ENCODE data around the gene PCDHB2.
"Not testable (repeated sequence)": the region's sequence is repeated elsewhere in the genome, so short reads cannot be mapped to it uniquely, and the experiment has no call there.

The PCDHB2 gene

GRCh38 chr5:141127305-141127704 lies 32.9 kb downstream of the PCDHB2 start:
- H3K4me2 ChIP-seq (ENCODE audit: insufficient read depth, low read length) = no peak overlapping the region
- no peaks in the 10 kb centered on the region for H3K36me3 ChIP-seq (ENCODE audit: insufficient read depth, low read length)
- no peak for DNase-seq
- H3K27me3 ChIP-seq (ENCODE audit: insufficient read depth, low read length, poor library complexity) = no peaks in the 10 kb centered on the region
- H2AFZ ChIP-seq (ENCODE audit: low read depth, low read length) = no peak overlapping the region
- H4K20me1 ChIP-seq (ENCODE audit: insufficient read depth, low read length) = no peaks in the 10 kb centered on the region
- no peak overlapping the region for H3K9ac ChIP-seq (ENCODE audit: low read depth, low read length)
- no peak overlapping the region for H3K27ac ChIP-seq (ENCODE audit: low read length)
- no peaks in the 10 kb centered on the region for H3K4me1 ChIP-seq (ENCODE audit: insufficient read depth, low read length)
- no peak overlapping the region for H3K4me3 ChIP-seq (ENCODE audit: low read depth in 1 of 2, low read length in 2 of 2)
- H3K9me3 ChIP-seq (ENCODE audit: insufficient read depth, low read length, severe bottlenecking) = no peaks in the 10 kb centered on the region
- TF ChIP-seq, protein P1, sequence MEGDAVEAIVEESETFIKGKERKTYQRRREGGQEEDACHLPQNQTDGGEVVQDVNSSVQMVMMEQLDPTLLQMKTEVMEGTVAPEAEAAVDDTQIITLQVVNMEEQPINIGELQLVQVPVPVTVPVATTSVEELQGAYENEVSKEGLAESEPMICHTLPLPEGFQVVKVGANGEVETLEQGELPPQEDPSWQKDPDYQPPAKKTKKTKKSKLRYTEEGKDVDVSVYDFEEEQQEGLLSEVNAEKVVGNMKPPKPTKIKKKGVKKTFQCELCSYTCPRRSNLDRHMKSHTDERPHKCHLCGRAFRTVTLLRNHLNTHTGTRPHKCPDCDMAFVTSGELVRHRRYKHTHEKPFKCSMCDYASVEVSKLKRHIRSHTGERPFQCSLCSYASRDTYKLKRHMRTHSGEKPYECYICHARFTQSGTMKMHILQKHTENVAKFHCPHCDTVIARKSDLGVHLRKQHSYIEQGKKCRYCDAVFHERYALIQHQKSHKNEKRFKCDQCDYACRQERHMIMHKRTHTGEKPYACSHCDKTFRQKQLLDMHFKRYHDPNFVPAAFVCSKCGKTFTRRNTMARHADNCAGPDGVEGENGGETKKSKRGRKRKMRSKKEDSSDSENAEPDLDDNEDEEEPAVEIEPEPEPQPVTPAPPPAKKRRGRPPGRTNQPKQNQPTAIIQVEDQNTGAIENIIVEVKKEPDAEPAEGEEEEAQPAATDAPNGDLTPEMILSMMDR (IDR thresholded peaks at IDR 0.05; ENCODE audit: borderline replicate concordance, extremely low read depth, low read length, poor library complexity, severe bottlenecking) = no peak
- TF ChIP-seq EZH2 (IDR thresholded peaks at IDR 0.05; ENCODE audit: borderline replicate concordance, low read depth, low read length, severe bottlenecking) = no peak
- no peaks in the 10 kb centered on the region for H3K79me2 ChIP-seq (ENCODE audit: insufficient read depth, low read length)
- ATAC-seq (ENCODE audit: insufficient read depth, low read depth) = no peak

GRCh38 chr5:141135030-141135717 lies 40.8 kb downstream of the PCDHB2 start, which contains the start of gene PCDHB5:
PCDHB5 (plus strand) TSS chr5:141135206; CDS start chr5:141135435, 229 bp downstream.
- ATAC-seq (ENCODE audit: insufficient read depth, low read depth) = no peak
- Histone ChIP-seq H3K27me3 (ENCODE audit: insufficient read depth, low read length, poor library complexity) (no peaks in the 10 kb centered on the region), H3K79me2 (ENCODE audit: insufficient read depth, low read length) (no peaks in the 10 kb centered on the region), H3K9ac (ENCODE audit: low read depth, low read length) (no peak within 1 kb of the TSS), H3K36me3 (ENCODE audit: insufficient read depth, low read length) (no peaks in the 10 kb centered on the region), H3K4me1 (ENCODE audit: insufficient read depth, low read length) (no peaks in the 10 kb centered on the region), H3K9me3 (ENCODE audit: insufficient read depth, low read length, severe bottlenecking) (peaks cover 5% of the 10 kb centered on the region), H3K27ac (ENCODE audit: low read length) (no peak within 1 kb of the TSS), H3K4me3 (ENCODE audit: low read depth in 1 of 2, low read length in 2 of 2) (no peak within 1 kb of the TSS), H2AFZ (ENCODE audit: low read depth, low read length) (no peak within 1 kb of the TSS), H4K20me1 (ENCODE audit: insufficient read depth, low read length) (no peaks in the 10 kb centered on the region), H3K4me2 (ENCODE audit: insufficient read depth, low read length) (no peak within 1 kb of the TSS)
- DNase-seq = no peak
- TF ChIP-seq, protein P1 (IDR thresholded peaks at IDR 0.05; ENCODE audit: borderline replicate concordance, extremely low read depth, low read length, poor library complexity, severe bottlenecking) = no peak
- TF ChIP-seq EZH2 (IDR thresholded peaks at IDR 0.05; ENCODE audit: borderline replicate concordance, low read depth, low read length, severe bottlenecking) = no peak

DNA sequence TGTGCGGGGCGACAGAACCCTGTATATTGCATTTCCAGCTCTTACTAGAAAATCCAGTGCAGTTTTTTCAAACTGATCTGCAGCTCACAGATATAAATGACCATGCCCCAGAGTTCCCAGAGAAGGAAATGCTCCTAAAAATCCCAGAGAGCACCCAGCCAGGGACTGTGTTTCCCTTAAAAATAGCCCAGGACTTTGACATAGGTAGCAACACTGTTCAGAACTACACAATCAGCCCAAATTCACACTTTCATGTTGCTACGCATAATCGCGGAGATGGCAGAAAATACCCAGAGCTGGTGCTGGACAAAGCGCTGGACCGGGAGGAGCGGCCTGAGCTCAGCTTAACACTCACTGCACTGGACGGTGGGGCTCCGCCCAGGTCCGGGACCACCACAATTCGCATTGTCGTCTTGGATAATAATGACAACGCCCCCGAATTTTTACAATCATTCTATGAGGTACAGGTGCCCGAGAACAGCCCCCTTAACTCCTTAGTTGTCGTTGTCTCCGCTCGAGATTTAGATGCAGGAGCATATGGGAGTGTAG lies 41.4 kb downstream of the PCDHB2 start:
- Histone ChIP-seq H3K79me2 (ENCODE audit: insufficient read depth, low read length) (no peaks in the 10 kb centered on the region), H3K4me2 (ENCODE audit: insufficient read depth, low read length) (no peak overlapping the region), H3K27me3 (ENCODE audit: insufficient read depth, low read length, poor library complexity) (no peaks in the 10 kb centered on the region), H3K4me1 (ENCODE audit: insufficient read depth, low read length) (no peaks in the 10 kb centered on the region), H4K20me1 (ENCODE audit: insufficient read depth, low read length) (no peaks in the 10 kb centered on the region), H3K4me3 (ENCODE audit: low read depth in 1 of 2, low read length in 2 of 2) (no peak overlapping the region), H3K27ac (ENCODE audit: low read length) (no peak overlapping the region), H3K36me3 (ENCODE audit: insufficient read depth, low read length) (no peaks in the 10 kb centered on the region), H2AFZ (ENCODE audit: low read depth, low read length) (no peak overlapping the region), H3K9me3 (ENCODE audit: insufficient read depth, low read length, severe bottlenecking) (peaks cover 5% of the 10 kb centered on the region), H3K9ac (ENCODE audit: low read depth, low read length) (no peak overlapping the region)
- TF ChIP-seq, protein P1 (IDR thresholded peaks at IDR 0.05; ENCODE audit: borderline replicate concordance, extremely low read depth, low read length, poor library complexity, severe bottlenecking) = no peak
- TF ChIP-seq EZH2 (IDR thresholded peaks at IDR 0.05; ENCODE audit: borderline replicate concordance, low read depth, low read length, severe bottlenecking) = no peak
- no peak for ATAC-seq (ENCODE audit: insufficient read depth, low read depth)
- no peak for DNase-seq

DNA sequence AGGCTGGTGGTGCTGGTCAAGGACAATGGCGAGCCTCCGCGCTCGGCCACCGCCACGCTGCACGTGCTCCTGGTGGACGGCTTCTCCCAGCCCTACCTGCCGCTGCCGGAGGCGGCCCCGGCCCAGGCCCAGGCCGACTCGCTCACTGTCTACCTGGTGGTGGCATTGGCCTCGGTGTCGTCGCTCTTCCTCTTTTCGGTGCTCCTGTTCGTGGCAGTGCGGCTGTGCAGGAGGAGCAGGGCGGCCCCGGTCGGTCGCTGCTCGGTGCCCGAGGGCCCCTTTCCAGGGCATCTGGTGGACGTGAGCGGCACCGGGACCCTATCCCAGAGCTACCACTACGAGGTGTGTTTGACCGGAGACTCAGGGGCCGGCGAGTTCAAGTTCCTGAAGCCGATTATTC lies 42.9 kb downstream of the PCDHB2 start:
- H3K27me3 ChIP-seq (ENCODE audit: insufficient read depth, low read length, poor library complexity); DNase-seq; ATAC-seq (ENCODE audit: insufficient read depth, low read depth); H3K9me3 ChIP-seq (ENCODE audit: insufficient read depth, low read length, severe bottlenecking); H3K4me2 ChIP-seq (ENCODE audit: insufficient read depth, low read length); H4K20me1 ChIP-seq (ENCODE audit: insufficient read depth, low read length); H3K27ac ChIP-seq (ENCODE audit: low read length); H3K36me3 ChIP-seq (ENCODE audit: insufficient read depth, low read length); H3K79me2 ChIP-seq (ENCODE audit: insufficient read depth, low read length); H3K4me1 ChIP-seq (ENCODE audit: insufficient read depth, low read length); H3K4me3 ChIP-seq (ENCODE audit: low read depth in 1 of 2, low read length in 2 of 2); H3K9ac ChIP-seq (ENCODE audit: low read depth, low read length); H2AFZ ChIP-seq (ENCODE audit: low read depth, low read length): not testable (repeated sequence)

All from DND-41 (cell line).